H1 (cell line): Measurements from ENCODE around the gene TMIGD2. TPM values are rescaled to one million over a fixed set of nuclear protein-coding genes. Genes with fewer than 3 reads are reported as not detected.

Source experiments
- CTCF ChIA-PET: fragments of 300-600 bp; sonication (Branson Sonifier 250); formaldehyde crosslinking; loops from one replicate; lab custom pipeline; 2021; ENCODE audit not compliant: partially characterized antibody; lab: Charles Lee
- POLR2A ChIA-PET: fragments of 300-600 bp; sonication (Branson Sonifier 250); formaldehyde crosslinking; loops from one replicate; lab custom pipeline; 2021; ENCODE audit warnings: inconsistent platforms; ENCODE audit not compliant: partially characterized antibody; lab: Charles Lee
- DNase-seq, 2 experiments: peaks; one replicate each; pipeline versions ENCODE4 v3.0.0 to v3.0.0-alpha.2; 2010 to 2022; ENCODE audit warnings: low spot score in 2 of 2, low read depth in 1 of 2, mixed read lengths in 1 of 2
- FAIRE-seq: peaks from 2 replicates; lab custom pipeline; 2011; peaks lifted over from hg19 to GRCh38; lab: Jason Lieb, UNC
- H2AFZ ChIP-seq: 2 replicates; pipeline ENCODE4 v1.8.1; 2012; ENCODE audit warnings: low read length, inconsistent platforms
- H2AK5ac ChIP-seq: 2 replicates; pipeline ENCODE4 v1.6.1; 2013; ENCODE audit warnings: low read depth, low read length
- H2BK120ac ChIP-seq: replicated peaks from 2 replicates; pipeline ENCODE3; 2013; ENCODE audit warnings: low read depth, low read length, inconsistent platforms
- H2BK12ac ChIP-seq: 2 replicates; pipeline ENCODE4 v1.6.1; 2013; ENCODE audit warnings: low read depth, low read length
- H2BK15ac ChIP-seq: 2 replicates; pipeline ENCODE4 v1.6.1; 2013; ENCODE audit warnings: low read length
- H2BK20ac ChIP-seq: 2 replicates; pipeline ENCODE4 v1.6.1; 2013; ENCODE audit warnings: low read length
- H2BK5ac ChIP-seq: 2 replicates; pipeline ENCODE4 v1.6.1; 2013; ENCODE audit warnings: low read depth, low read length
- H3K14ac ChIP-seq: 2 replicates; pipeline ENCODE4 v1.6.1; 2013; ENCODE audit warnings: inconsistent platforms; ENCODE audit not compliant: insufficient read length
- H3K18ac ChIP-seq: 2 replicates; pipeline ENCODE4 v1.6.1; 2013; ENCODE audit warnings: low read length; ENCODE audit errors: extremely low read depth
- H3K23ac ChIP-seq: 2 replicates; pipeline ENCODE4 v1.6.1; 2013; ENCODE audit warnings: inconsistent platforms; ENCODE audit not compliant: insufficient read length
- H3K23me2 ChIP-seq: 2 replicates; pipeline ENCODE4 v1.6.1; 2013; ENCODE audit warnings: low read depth, low read length
- H3K27ac ChIP-seq: 2 replicates; pipeline ENCODE4 v1.6.1; 2011; ENCODE audit warnings: low read depth, low read length, inconsistent platforms
- H3K27me3 ChIP-seq, 4 experiments: replicated peaks in 1 of 4; 1 replicate in 1 of 4; 2 replicates in 3 of 4; pipeline versions ENCODE4 v1.6.1 to v1.8.1; 2011 to 2013; ENCODE audit warnings: low read length in 3 of 4, mild to moderate bottlenecking in 3 of 4, inconsistent platforms in 2 of 4, mixed read lengths in 2 of 4, moderate library complexity in 1 of 4; ENCODE audit not compliant: control insufficient read depth in 3 of 4, insufficient read depth in 3 of 4; ENCODE audit errors: extremely low read depth in 1 of 4
- H3K36me3 ChIP-seq, 4 experiments: 2 replicates each; pipeline versions ENCODE4 v1.6.1 to v1.8.1; 2011 to 2013; ENCODE audit warnings: mild to moderate bottlenecking in 4 of 4, low read length in 3 of 4, moderate library complexity in 2 of 4, control low read depth in 1 of 4, inconsistent platforms in 1 of 4; ENCODE audit not compliant: insufficient read depth in 4 of 4, control insufficient read depth in 2 of 4
- H3K4ac ChIP-seq: replicated peaks from 2 replicates; pipeline ENCODE3; 2013; ENCODE audit warnings: low read length, low read depth, mixed read lengths, inconsistent platforms; ENCODE audit not compliant: insufficient read length
- H3K4me1 ChIP-seq, 4 experiments: replicated peaks in 1 of 4; 1 replicate in 1 of 4; 2 replicates in 3 of 4; pipeline versions ENCODE4 v1.6.1 to v1.8.1; 2011 to 2013; ENCODE audit warnings: low read length in 3 of 4, inconsistent platforms in 2 of 4, mixed read lengths in 1 of 4; ENCODE audit not compliant: insufficient read depth in 4 of 4, control insufficient read depth in 3 of 4
- H3K4me2 ChIP-seq, 2 experiments: 2 replicates each; pipeline versions ENCODE4 v1.6.1 to v1.8.1; 2011 to 2013; ENCODE audit warnings: low read depth in 2 of 2, low read length in 2 of 2, control low read depth in 1 of 2, inconsistent platforms in 1 of 2, mild to moderate bottlenecking in 1 of 2; ENCODE audit not compliant: insufficient read depth in 1 of 2
- H3K4me3 ChIP-seq, 4 experiments: fragments of 200-600, 300-600 bp in 1 of 4; sonication (generic), shearing (Covaris generic), sonication (Bioruptor Twin) in 1 of 4; 2 replicates each; pipeline versions ENCODE4 v1.5.1 to v1.8.1; 2011 to 2016; ENCODE audit warnings: low read length in 4 of 4, low read depth in 3 of 4, control low read depth in 2 of 4, inconsistent platforms in 2 of 4, mild to moderate bottlenecking in 2 of 4, mixed read lengths in 1 of 4, moderate library complexity in 1 of 4; ENCODE audit not compliant: insufficient read depth in 2 of 4; ENCODE audit errors: extremely low read depth in 1 of 4
- H3K56ac ChIP-seq: replicated peaks from 2 replicates; pipeline ENCODE3; 2013; ENCODE audit warnings: low read depth, mild to moderate bottlenecking, mixed read lengths, low read length, inconsistent platforms; ENCODE audit not compliant: insufficient read length
- H3K79me1 ChIP-seq: 2 replicates; pipeline ENCODE4 v1.6.1; 2013; ENCODE audit warnings: low read depth, low read length, control low read depth
- H3K79me2 ChIP-seq, 2 experiments: 2 replicates each; pipeline versions ENCODE4 v1.6.1 to v1.8.1; 2012 to 2013; ENCODE audit warnings: low read length in 2 of 2, mild to moderate bottlenecking in 2 of 2, inconsistent platforms in 1 of 2; ENCODE audit not compliant: insufficient read depth in 2 of 2, control insufficient read depth in 1 of 2
- H3K9ac ChIP-seq, 4 experiments: replicated peaks in 1 of 4; 1 replicate in 1 of 4; 2 replicates in 3 of 4; pipeline versions ENCODE4 v1.6.1 to v1.8.1; 2011 to 2013; ENCODE audit warnings: low read depth in 3 of 4, low read length in 3 of 4, control low read depth in 2 of 4, mild to moderate bottlenecking in 2 of 4, moderate library complexity in 2 of 4, inconsistent platforms in 1 of 4; ENCODE audit errors: extremely low read depth in 1 of 4
- H3K9me3 ChIP-seq, 2 experiments: 2 replicates each; pipeline versions ENCODE4 v1.6.1 to v1.8.1; 2012 to 2013; ENCODE audit warnings: mild to moderate bottlenecking in 2 of 2, moderate library complexity in 2 of 2, control low read depth in 1 of 2, inconsistent platforms in 1 of 2, low read depth in 1 of 2, low read length in 1 of 2, mixed read lengths in 1 of 2; ENCODE audit not compliant: insufficient read depth in 2 of 2
- H4K20me1 ChIP-seq, 2 experiments: replicated peaks in 1 of 2; 2 replicates each; pipeline versions ENCODE3 to v1.8.1; 2011 to 2013; ENCODE audit warnings: inconsistent platforms in 2 of 2, low read length in 2 of 2, mild to moderate bottlenecking in 1 of 2; ENCODE audit not compliant: insufficient read depth in 2 of 2, control insufficient read depth in 1 of 2
- H4K5ac ChIP-seq: 2 replicates; pipeline ENCODE4 v1.6.1; 2013; ENCODE audit warnings: low read length, low read depth, mixed read lengths, inconsistent platforms; ENCODE audit not compliant: insufficient read length
- H4K8ac ChIP-seq: 2 replicates; pipeline ENCODE4 v1.8.0; 2013; ENCODE audit warnings: mild to moderate bottlenecking, moderate library complexity, low read length, inconsistent platforms; ENCODE audit not compliant: insufficient read depth; ENCODE audit errors: extremely low read depth
- H4K91ac ChIP-seq: replicated peaks from 2 replicates; pipeline ENCODE3; 2013; ENCODE audit warnings: low read length, mixed read lengths, inconsistent platforms; ENCODE audit not compliant: insufficient read length
- BACH1 ChIP-seq: IDR thresholded peaks from 2 replicates; pipeline ENCODE4 v1.6.1; 2012; ENCODE audit warnings: low read length, improper control_type of control experiment
- CEBPB ChIP-seq: IDR thresholded peaks from 2 replicates; pipeline ENCODE4 v1.6.1; 2012; ENCODE audit warnings: low read depth, low read length
- CHD1 ChIP-seq: IDR thresholded peaks from 2 replicates; pipeline ENCODE4 v1.6.1; 2012; ENCODE audit warnings: low read depth, low read length, improper control_type of control experiment
- EZH2 ChIP-seq: fragments of 200-600 bp; sonication (generic); IDR thresholded peaks from 2 replicates; pipeline ENCODE4 v1.7.1; 2012; ENCODE audit warnings: low read depth, mild to moderate bottlenecking, moderate library complexity, low read length, inconsistent platforms; ENCODE audit not compliant: severe bottlenecking
- GABPA ChIP-seq: IDR thresholded peaks from 2 replicates; pipeline ENCODE4 v1.6.1; 2011; ENCODE audit warnings: mild to moderate bottlenecking, low read length, moderate library complexity, borderline replicate concordance; ENCODE audit not compliant: insufficient read depth
- JUN ChIP-seq: IDR thresholded peaks from 2 replicates; pipeline ENCODE4 v1.6.1; 2011; ENCODE audit warnings: low read depth, mild to moderate bottlenecking, improper control_type of control experiment, low read length
- JUND ChIP-seq: IDR thresholded peaks from 2 replicates; pipeline ENCODE4 v1.6.1; 2011; ENCODE audit warnings: mild to moderate bottlenecking, improper control_type of control experiment, low read length
- KDM1A ChIP-seq: fragments of 200-600, 300-600 bp; sonication (generic); IDR thresholded peaks from 2 replicates; pipeline ENCODE4 v1.7.1; 2016; ENCODE audit warnings: mild to moderate bottlenecking, low read length, borderline replicate concordance
- MAFK ChIP-seq: IDR thresholded peaks from 2 replicates; pipeline ENCODE4 v1.6.1; 2012; ENCODE audit warnings: low read depth, mild to moderate bottlenecking, improper control_type of control experiment, low read length
- NANOG ChIP-seq: IDR thresholded peaks from 2 replicates; pipeline ENCODE4 v1.6.1; 2011; ENCODE audit warnings: low read length, low read depth, mild to moderate bottlenecking, inconsistent platforms; ENCODE audit not compliant: insufficient read depth, poor library complexity, severe bottlenecking
- NRF1 ChIP-seq: IDR thresholded peaks from 2 replicates; pipeline ENCODE4 v1.6.1; 2011; ENCODE audit warnings: mild to moderate bottlenecking, low read depth, low read length, improper control_type of control experiment
- POU5F1 ChIP-seq: IDR thresholded peaks from 2 replicates; pipeline ENCODE4 v1.6.1; 2011; ENCODE audit warnings: low read depth, mild to moderate bottlenecking, low read length, moderate library complexity
- SRF ChIP-seq: IDR thresholded peaks from 2 replicates; pipeline ENCODE4 v1.6.1; 2011; ENCODE audit warnings: mild to moderate bottlenecking, low read depth, low read length, moderate library complexity
- TCF12 ChIP-seq: IDR thresholded peaks from 2 replicates; pipeline ENCODE4 v1.6.1; 2011; ENCODE audit warnings: low read depth, mild to moderate bottlenecking, low read length
- WGBS, 2 experiments: shearing (Covaris generic) in 1 of 2; methylation state at CpG; one replicate each; pipeline versions ENCODE4 v1.1.6 to v1.1.7; 2013 to 2015; ENCODE audit warnings: low lambda C conversion rate in 2 of 2, mixed read lengths in 2 of 2, inconsistent platforms in 1 of 2, low coverage in 1 of 2, missing lambda C conversion rate in 1 of 2; ENCODE audit not compliant: insufficient replicate concordance in 2 of 2, insufficient coverage in 1 of 2, insufficient read length in 1 of 2; ENCODE audit errors: extremely low coverage in 1 of 2, missing lambda C conversion rate in 1 of 2; 5-methylcytosine and 5-hydroxymethylcytosine counted together
- polyA plus RNA-seq, 7 experiments: library from polyadenylated mRNA; depleted of rRNA in 3 of 7; stranded (reverse) in 5 of 7; unstranded in 2 of 7; fragments of >200 nt in 5 of 7; fragments of 200-250 nt in 2 of 7; gene quantifications; 1 replicate in 5 of 7; 2 replicates in 1 of 7; 4 replicates in 1 of 7; pipeline versions ENCODE4 v1.2.1 to v1.2.3, GENCODE V29; 2011 to 2013; ENCODE audit warnings: missing spikeins in 2 of 7, mixed read lengths in 2 of 7
- total RNA-seq: library from RNA; stranded (reverse); fragmentation: NEBNext Ultra II Directional; extraction: Animal tissue kit (Norgen Biotek cat#: 25700); gene quantifications from 2 replicates; pipeline ENCODE4 v1.2.1, GENCODE V29; 2021
- TF ChIP-seq, protein P1 (sequence below): IDR thresholded peaks from 2 replicates; pipeline ENCODE4 v1.6.1; 2012; ENCODE audit warnings: inconsistent platforms

TMIGD2 gene
- total and polyA plus RNA-seq, 2 of the 8 experiments (the other 6 are each of a cell fraction or from before 2014, with no cell fraction given), result 0.39 to 0.41 TPM

DNA sequence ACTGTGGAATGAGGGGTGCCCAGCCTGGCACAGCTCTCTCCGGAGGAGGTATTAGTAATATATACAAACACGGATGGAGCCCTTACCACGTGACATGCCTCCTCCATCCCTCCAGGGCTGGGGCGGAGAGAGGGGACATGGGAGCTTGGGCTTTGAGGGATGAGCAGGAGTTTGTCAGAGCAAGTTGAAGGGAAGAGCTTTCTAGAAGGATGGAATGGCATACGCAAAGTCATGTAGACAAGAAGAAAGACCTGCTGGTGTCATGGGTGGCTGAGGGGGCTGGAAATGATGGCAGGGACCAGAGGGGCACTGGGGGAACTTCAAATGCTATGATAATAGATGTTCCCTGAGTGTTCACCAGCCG, 43.8 kb upstream of the TMIGD2 start:
- Histone ChIP-seq H3K4ac (no peak overlapping the region), H3K4me1 (peaks cover 0 to 13% (median 4%) of the 10 kb centered on the region in 4 experiments; a peak in 5 of 7 replicates), H4K5ac (no peak overlapping the region), H3K4me3 (no peak overlapping the region), H2AK5ac (no peak overlapping the region), H2BK12ac (no peak overlapping the region), H3K23ac (no peak overlapping the region), H3K9ac (no peak overlapping the region), H2BK15ac (no peak overlapping the region), H3K56ac (no peak overlapping the region), H2BK5ac (no peak overlapping the region), H3K27me3 (no peaks in the 10 kb centered on the region), H4K91ac (no peak overlapping the region), H3K18ac (no peak overlapping the region), H3K9me3 (no peaks in the 10 kb centered on the region), H2BK20ac (no peak overlapping the region), H3K14ac (no peak overlapping the region), H3K4me2 (no peak overlapping the region), H2BK120ac (no peak overlapping the region), H3K36me3 (peaks cover 0 to 16% (median 5%) of the 10 kb centered on the region in 4 experiments; a peak in 5 of 8 replicates), H3K27ac (no peak overlapping the region), H4K8ac (no peak overlapping the region), H3K23me2 (peaks cover 10% of the 10 kb centered on the region), H4K20me1 (peaks cover 0 to 10% of the 10 kb centered on the region in 2 experiments), H2AFZ (no peak overlapping the region), H3K79me1 (no peaks in the 10 kb centered on the region), H3K79me2 (peaks cover 0 to 5% of the 10 kb centered on the region in 2 experiments; a peak in 1 of 4 replicates)
- 94% methylated on average over 6 of the region's 6 CpGs; no CpG with 5 or more reads in 1 of the 2 experiments for WGBS, 2 experiments
- no peak for FAIRE-seq
- no peak for DNase-seq
- ChIA-PET CTCF (interaction anchor here (0.6 to 20.4 kb wide), 8 partner anchors 9 to 322 kb away, joined by 3 to 311 read pairs (median 3); partner anchors contain the start of gene SHD), POLR2A (interaction anchor here (1.6 to 5.6 kb wide), 3 partner anchors 15 to 78 kb away, joined by 7 to 72 read pairs (median 36); no protein-coding TSS in a partner anchor)
- no peak for TF ChIP-seq BACH1
- TF ChIP-seq EZH2, result no peak
- TF ChIP-seq SRF, result no peak
- TF ChIP-seq NANOG, result no peak
- no peak for TF ChIP-seq CHD1
- TF ChIP-seq JUN, result no peak
- no peak for TF ChIP-seq JUND
- TF ChIP-seq POU5F1, result no peak
- TF ChIP-seq MAFK, result no peak
- TF ChIP-seq NRF1, result no peak
- no peak for TF ChIP-seq KDM1A
- no peak for TF ChIP-seq CEBPB
- TF ChIP-seq TCF12, result no peak
- TF ChIP-seq GABPA, result no peak
- TF ChIP-seq, protein P1, sequence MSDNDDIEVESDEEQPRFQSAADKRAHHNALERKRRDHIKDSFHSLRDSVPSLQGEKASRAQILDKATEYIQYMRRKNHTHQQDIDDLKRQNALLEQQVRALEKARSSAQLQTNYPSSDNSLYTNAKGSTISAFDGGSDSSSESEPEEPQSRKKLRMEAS, result no peak
